DMS79 (cell line): Measurements from ENCODE around the gene DCAKD.

Source experiments
- DNase-seq: peaks from one replicate; lab custom pipeline; 2025; lab: John Stamatoyannopoulos, UW

Gene DCAKD

GRCh38 chr17:45051060-45051719 lies at the start of gene DCAKD:
DCAKD (minus strand) TSS chr17:45051632; CDS start chr17:45034885, 16,747 bp downstream.
- DNase-seq: peak; percentile 82

GRCh38 chr17:45098869-45099616 lies 47.6 kb upstream of the DCAKD start:
- peak; percentile 33 for DNase-seq

- no peak for DNase-seq
These were observed 46.8 kb upstream of the DCAKD start for GRCh38 chr17:45098081-45098868.

GRCh38 chr17:45096926-45097325 lies 45.5 kb upstream of the DCAKD start:
- no peak for DNase-seq

GRCh38 chr17:45096141-45096540 lies 44.7 kb upstream of the DCAKD start:
- no peak for DNase-seq

GRCh38 chr17:45093444-45094110 lies 42.1 kb upstream of the DCAKD start:
- DNase-seq: no peak

- DNase-seq: no peak
These were observed 41.5 kb upstream of the DCAKD start for GRCh38 chr17:45092911-45093430.

- DNase-seq: no peak
These were observed 40.5 kb upstream of the DCAKD start for GRCh38 chr17:45091778-45092425.

GRCh38 chr17:45090711-45091110 lies 39.3 kb upstream of the DCAKD start:
- no peak for DNase-seq

GRCh38 chr17:45088741-45089140 lies 37.3 kb upstream of the DCAKD start:
- no peak for DNase-seq

GRCh38 chr17:45087978-45088377 lies 36.5 kb upstream of the DCAKD start:
- no peak for DNase-seq

GRCh38 chr17:45087504-45087975 lies 36.1 kb upstream of the DCAKD start:
- no peak for DNase-seq

GRCh38 chr17:45086865-45087503 lies 35.6 kb upstream of the DCAKD start:
- DNase-seq: no peak

GRCh38 chr17:45086391-45086790 lies 35.0 kb upstream of the DCAKD start:
- DNase-seq: no peak

- DNase-seq: no peak
These were observed 29.7 kb upstream of the DCAKD start for GRCh38 chr17:45081047-45081703.

GRCh38 chr17:45077643-45078042 lies 26.2 kb upstream of the DCAKD start:
- DNase-seq: no peak

GRCh38 chr17:45073414-45074070 lies 22.1 kb upstream of the DCAKD start:
- no peak for DNase-seq

- DNase-seq: no peak
These were observed 19.4 kb upstream of the DCAKD start for GRCh38 chr17:45070809-45071208.

GRCh38 chr17:45070001-45070400 lies 18.6 kb upstream of the DCAKD start:
- no peak for DNase-seq

- DNase-seq: no peak
These were observed 16.2 kb upstream of the DCAKD start for GRCh38 chr17:45067637-45068036.
